ENCODE measurements around the gene HAVCR2. TPM values are rescaled to one million over a fixed set of nuclear protein-coding genes. Genes with fewer than 3 reads are reported as not detected.

HAVCR2 gene
- total and polyA plus RNA-seq, 9 of the 15 experiments (the other 6 are each of a cell fraction or from before 2014, with no cell fraction given): 0.04 to 0.11 (median 0.06) TPM; not detected in 5

DNA sequence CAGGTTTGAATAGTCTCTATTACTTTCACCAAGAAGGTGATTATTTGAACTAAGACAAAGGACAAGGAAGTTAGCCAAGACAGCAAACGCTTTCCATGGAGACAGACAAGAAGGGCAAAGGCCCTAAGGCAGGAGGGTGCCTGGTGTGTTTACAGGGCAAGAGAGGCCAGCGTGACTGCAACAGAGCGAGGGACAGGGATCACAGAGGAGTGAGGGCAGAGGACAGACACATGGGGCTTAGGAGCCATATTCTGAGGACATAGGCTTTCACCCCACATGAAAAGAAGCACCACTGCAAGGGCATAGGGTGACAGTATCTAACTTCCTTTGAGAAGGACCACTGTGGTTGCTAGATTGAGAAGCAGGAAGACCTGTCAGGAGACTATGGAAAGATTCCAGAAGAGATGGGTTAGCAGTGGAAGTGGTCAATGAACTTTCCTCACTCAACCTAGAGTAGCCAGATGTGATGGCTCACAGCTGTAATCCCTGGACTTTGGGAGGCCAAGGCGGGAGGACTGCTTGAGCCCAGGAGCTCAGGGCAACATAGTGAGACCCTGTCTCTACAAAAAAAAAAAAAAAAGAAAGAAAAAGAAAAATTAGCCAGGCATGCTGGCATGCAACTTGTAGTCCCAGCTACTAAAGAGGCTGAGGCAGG is 44.9 kb downstream of the HAVCR2 start:
- no peak for DNase-seq (ENCODE audit: extremely low read depth in 1 of 4, low spot score in 3 of 4)
- Histone ChIP-seq H3K9me1 (ENCODE audit: control insufficient read depth, insufficient read depth, low read length) (no peaks in the 10 kb centered on the region), H3K4me3 (no peak overlapping the region), H3K4me1 (replicated peaks in 1 of 2; ENCODE audit: control insufficient read depth in 2 of 2, insufficient read depth in 2 of 2, low read length in 2 of 2) (no peaks in the 10 kb centered on the region), H2AFZ (ENCODE audit: low read depth, low read length) (no peak overlapping the region), H3K9me3 (replicated peaks; ENCODE audit: control insufficient read depth, insufficient read depth, low read depth, low read length) (no peaks in the 10 kb centered on the region), H3K27ac (ENCODE audit: extremely low read depth, low read depth, low read length) (no peak overlapping the region), H3K27me3 (ENCODE audit: control insufficient read depth in 2 of 2, insufficient read depth in 2 of 2, low read length in 2 of 2) (peaks cover 0 to 5% of the 10 kb centered on the region in 2 experiments; a peak in 1 of 5 replicates), H3K4me2 (ENCODE audit: insufficient read depth, low read length) (no peak overlapping the region), H4K20me1 (replicated peaks; ENCODE audit: control insufficient read depth, insufficient read depth, low read length) (no peaks in the 10 kb centered on the region), H3K9ac (ENCODE audit: insufficient read depth in 1 of 2, low read depth in 2 of 2, low read length in 2 of 2) (no peak overlapping the region), H3K79me2 (ENCODE audit: control insufficient read depth, insufficient read depth, low read length) (no peaks in the 10 kb centered on the region), H3K36me3 (ENCODE audit: control insufficient read depth, insufficient read depth, low read length) (no peaks in the 10 kb centered on the region)
- FAIRE-seq: no peak
- ChIA-PET CTCF (ENCODE audit: low intra/inter-chr PET ratio) (no interaction called here), POLR2A (no interaction called here)
- in situ Hi-C loops (cut with MboI) (no loop called here), intact Hi-C loops (cut with micrococcal nuclease) (no loop called here)
- ATAC-seq: no peak; the same call in 2 of the 3 replicates
- no TSS peak for BruUV-seq (replicated peaks)
- 4% methylated on average over 4 of the region's 4 CpGs for WGBS (ENCODE audit: insufficient coverage, low coverage, missing lambda C conversion rate)
- TF ChIP-seq NFE2L1 (tag; IDR thresholded peaks at IDR 0.05; ENCODE audit: borderline replicate concordance, low read depth) (no peak), ZBTB8A (IDR thresholded peaks at IDR 0.05; ENCODE audit: partially characterized antibody) (no peak), RAD51 (IDR thresholded peaks at IDR 0.05; ENCODE audit: borderline replicate concordance, low read depth) (no peak), EZH2 (IDR thresholded peaks at IDR 0.05; ENCODE audit: borderline replicate concordance, low read depth, low read length) (no peak), ADNP (tag; IDR thresholded peaks at IDR 0.05) (no peak), SREBF2 (CRISPR knock-in tag; IDR thresholded peaks at IDR 0.05) (no peak), ELF1 (tag; IDR thresholded peaks at IDR 0.05) (no peak), SLC30A9 (CRISPR knock-in tag; IDR thresholded peaks at IDR 0.05) (no peak), GABPB2 (CRISPR knock-in tag; conservative IDR thresholded peaks at IDR 0.05) (no peak)
- TF ChIP-seq, protein P1, sequence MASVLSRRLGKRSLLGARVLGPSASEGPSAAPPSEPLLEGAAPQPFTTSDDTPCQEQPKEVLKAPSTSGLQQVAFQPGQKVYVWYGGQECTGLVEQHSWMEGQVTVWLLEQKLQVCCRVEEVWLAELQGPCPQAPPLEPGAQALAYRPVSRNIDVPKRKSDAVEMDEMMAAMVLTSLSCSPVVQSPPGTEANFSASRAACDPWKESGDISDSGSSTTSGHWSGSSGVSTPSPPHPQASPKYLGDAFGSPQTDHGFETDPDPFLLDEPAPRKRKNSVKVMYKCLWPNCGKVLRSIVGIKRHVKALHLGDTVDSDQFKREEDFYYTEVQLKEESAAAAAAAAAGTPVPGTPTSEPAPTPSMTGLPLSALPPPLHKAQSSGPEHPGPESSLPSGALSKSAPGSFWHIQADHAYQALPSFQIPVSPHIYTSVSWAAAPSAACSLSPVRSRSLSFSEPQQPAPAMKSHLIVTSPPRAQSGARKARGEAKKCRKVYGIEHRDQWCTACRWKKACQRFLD (CRISPR knock-in tag; IDR thresholded peaks at IDR 0.05): no peak
- TF ChIP-seq, protein P2, sequence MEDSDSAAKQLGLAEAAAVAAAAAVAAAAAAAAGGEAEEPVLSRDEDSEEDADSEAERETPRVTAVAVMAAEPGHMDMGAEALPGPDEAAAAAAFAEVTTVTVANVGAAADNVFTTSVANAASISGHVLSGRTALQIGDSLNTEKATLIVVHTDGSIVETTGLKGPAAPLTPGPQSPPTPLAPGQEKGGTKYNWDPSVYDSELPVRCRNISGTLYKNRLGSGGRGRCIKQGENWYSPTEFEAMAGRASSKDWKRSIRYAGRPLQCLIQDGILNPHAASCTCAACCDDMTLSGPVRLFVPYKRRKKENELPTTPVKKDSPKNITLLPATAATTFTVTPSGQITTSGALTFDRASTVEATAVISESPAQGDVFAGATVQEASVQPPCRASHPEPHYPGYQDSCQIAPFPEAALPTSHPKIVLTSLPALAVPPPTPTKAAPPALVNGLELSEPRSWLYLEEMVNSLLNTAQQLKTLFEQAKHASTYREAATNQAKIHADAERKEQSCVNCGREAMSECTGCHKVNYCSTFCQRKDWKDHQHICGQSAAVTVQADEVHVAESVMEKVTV (CRISPR knock-in tag; IDR thresholded peaks at IDR 0.05): no peak
- TF ChIP-seq, protein P3, sequence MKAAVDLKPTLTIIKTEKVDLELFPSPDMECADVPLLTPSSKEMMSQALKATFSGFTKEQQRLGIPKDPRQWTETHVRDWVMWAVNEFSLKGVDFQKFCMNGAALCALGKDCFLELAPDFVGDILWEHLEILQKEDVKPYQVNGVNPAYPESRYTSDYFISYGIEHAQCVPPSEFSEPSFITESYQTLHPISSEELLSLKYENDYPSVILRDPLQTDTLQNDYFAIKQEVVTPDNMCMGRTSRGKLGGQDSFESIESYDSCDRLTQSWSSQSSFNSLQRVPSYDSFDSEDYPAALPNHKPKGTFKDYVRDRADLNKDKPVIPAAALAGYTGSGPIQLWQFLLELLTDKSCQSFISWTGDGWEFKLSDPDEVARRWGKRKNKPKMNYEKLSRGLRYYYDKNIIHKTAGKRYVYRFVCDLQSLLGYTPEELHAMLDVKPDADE (conservative IDR thresholded peaks at IDR 0.05; ENCODE audit: control insufficient read depth, low read depth, low read length): no peak
- TF ChIP-seq, protein P4, sequence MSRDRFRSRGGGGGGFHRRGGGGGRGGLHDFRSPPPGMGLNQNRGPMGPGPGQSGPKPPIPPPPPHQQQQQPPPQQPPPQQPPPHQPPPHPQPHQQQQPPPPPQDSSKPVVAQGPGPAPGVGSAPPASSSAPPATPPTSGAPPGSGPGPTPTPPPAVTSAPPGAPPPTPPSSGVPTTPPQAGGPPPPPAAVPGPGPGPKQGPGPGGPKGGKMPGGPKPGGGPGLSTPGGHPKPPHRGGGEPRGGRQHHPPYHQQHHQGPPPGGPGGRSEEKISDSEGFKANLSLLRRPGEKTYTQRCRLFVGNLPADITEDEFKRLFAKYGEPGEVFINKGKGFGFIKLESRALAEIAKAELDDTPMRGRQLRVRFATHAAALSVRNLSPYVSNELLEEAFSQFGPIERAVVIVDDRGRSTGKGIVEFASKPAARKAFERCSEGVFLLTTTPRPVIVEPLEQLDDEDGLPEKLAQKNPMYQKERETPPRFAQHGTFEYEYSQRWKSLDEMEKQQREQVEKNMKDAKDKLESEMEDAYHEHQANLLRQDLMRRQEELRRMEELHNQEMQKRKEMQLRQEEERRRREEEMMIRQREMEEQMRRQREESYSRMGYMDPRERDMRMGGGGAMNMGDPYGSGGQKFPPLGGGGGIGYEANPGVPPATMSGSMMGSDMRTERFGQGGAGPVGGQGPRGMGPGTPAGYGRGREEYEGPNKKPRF (IDR thresholded peaks at IDR 0.05; ENCODE audit: low read depth, low read length): no peak
- TF ChIP-seq, protein P5, sequence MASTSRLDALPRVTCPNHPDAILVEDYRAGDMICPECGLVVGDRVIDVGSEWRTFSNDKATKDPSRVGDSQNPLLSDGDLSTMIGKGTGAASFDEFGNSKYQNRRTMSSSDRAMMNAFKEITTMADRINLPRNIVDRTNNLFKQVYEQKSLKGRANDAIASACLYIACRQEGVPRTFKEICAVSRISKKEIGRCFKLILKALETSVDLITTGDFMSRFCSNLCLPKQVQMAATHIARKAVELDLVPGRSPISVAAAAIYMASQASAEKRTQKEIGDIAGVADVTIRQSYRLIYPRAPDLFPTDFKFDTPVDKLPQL (IDR thresholded peaks at IDR 0.05; ENCODE audit: extremely low read depth, insufficient read length): no peak

Measured in K562 (cell line).